Osteoblast (primary cell): ENCODE data around the gene IFIT1B. TPM values are rescaled to one million over a fixed set of nuclear protein-coding genes. Genes with fewer than 3 reads are reported as not detected.
A peak's percentile ranks its signal among the peaks of the same experiment; 100 is the strongest.

Source experiments
- DNase-seq: peaks from one replicate; pipeline ENCODE4 v3.0.0; 2011; ENCODE audit warnings: low spot score, mixed read lengths; ENCODE audit not compliant: insufficient read length; ENCODE audit errors: missing footprints
- H2AFZ ChIP-seq: 2 replicates; pipeline ENCODE4 v1.6.0; 2011; ENCODE audit warnings: mild to moderate bottlenecking, low read length
- H3K27ac ChIP-seq: 2 replicates; pipeline ENCODE4 v1.5.1; 2011; ENCODE audit warnings: mild to moderate bottlenecking, low read depth, low read length, moderate library complexity
- H3K27me3 ChIP-seq: 2 replicates; pipeline ENCODE4 v1.6.0; 2012; ENCODE audit warnings: mild to moderate bottlenecking, control low read depth, inconsistent platforms, low read length, moderate library complexity; ENCODE audit not compliant: insufficient read depth
- H3K36me3 ChIP-seq: 2 replicates; pipeline ENCODE4 v1.5.1; 2011; ENCODE audit warnings: mild to moderate bottlenecking, low read length, control low read depth, moderate library complexity; ENCODE audit not compliant: insufficient read depth
- H3K4me1 ChIP-seq: 2 replicates; pipeline ENCODE4 v1.5.1; 2011; ENCODE audit warnings: mild to moderate bottlenecking, low read length, control low read depth, moderate library complexity; ENCODE audit not compliant: insufficient read depth
- H3K4me2 ChIP-seq: 2 replicates; pipeline ENCODE4 v1.6.0; 2011; ENCODE audit warnings: mild to moderate bottlenecking, low read length; ENCODE audit not compliant: insufficient read depth
- H3K4me3 ChIP-seq: fragments of 200-600 bp; sonication (generic); 3 replicates; pipeline ENCODE4 v1.5.1; 2012; ENCODE audit warnings: mild to moderate bottlenecking, low read length, inconsistent platforms; ENCODE audit not compliant: insufficient read depth
- H3K79me2 ChIP-seq: 2 replicates; pipeline ENCODE4 v1.6.0; 2012; ENCODE audit warnings: mild to moderate bottlenecking, low read length, control low read depth, inconsistent platforms; ENCODE audit not compliant: insufficient read depth
- H3K9me3 ChIP-seq: 2 replicates; pipeline ENCODE4 v1.5.1; 2011; ENCODE audit warnings: low read depth, low read length, control low read depth
- H4K20me1 ChIP-seq: 2 replicates; pipeline ENCODE4 v1.6.0; 2012; ENCODE audit warnings: mild to moderate bottlenecking, low read length, control low read depth; ENCODE audit not compliant: insufficient read depth
- total RNA-seq: library from RNA; depleted of rRNA; stranded (reverse); fragments of >200 nt; gene quantifications from 2 replicates; pipeline ENCODE4 v1.2.3, GENCODE V29; 2012
- TF ChIP-seq, protein P1 (sequence below): IDR thresholded peaks from 2 replicates; pipeline ENCODE4 v1.5.1; 2011; ENCODE audit warnings: mild to moderate bottlenecking, low read depth, low read length, moderate library complexity; ENCODE audit errors: extremely low read depth

Gene IFIT1B
- total RNA-seq, 1 donor: not detected

DNA sequence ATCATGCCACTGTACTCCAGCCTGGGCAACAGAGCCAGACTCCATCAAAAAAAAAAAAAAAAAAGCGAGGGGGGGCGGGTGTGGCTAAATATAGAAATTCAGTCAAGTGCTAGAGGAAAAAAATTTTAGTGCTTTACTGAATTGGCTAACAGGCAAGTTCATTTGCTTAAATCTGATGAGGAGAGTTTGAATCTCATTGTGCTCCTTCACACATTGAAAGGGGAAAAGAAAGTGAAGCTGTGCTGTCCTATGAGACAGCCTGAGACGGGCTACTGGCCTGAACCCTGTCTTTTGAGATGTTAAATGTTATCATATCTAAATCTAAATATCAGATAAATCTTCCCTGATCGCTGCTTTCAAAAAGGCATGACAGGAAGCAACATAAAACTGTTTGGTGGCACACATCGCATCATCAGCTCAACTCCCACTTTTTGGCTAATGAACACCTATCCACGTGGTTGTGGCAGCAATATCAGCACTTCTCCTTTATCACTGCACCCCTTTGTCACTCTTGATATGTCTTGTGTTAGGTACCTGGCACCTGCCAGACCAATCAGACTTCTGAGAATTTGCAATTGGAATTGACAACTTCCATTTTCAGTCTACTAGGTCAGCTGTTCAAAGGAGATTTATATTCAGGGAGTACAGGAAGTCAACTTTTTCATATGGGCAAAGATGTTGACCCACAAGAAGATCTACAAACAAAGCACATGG, 14.0 kb upstream of the IFIT1B start:
- Histone ChIP-seq H3K9me3 (no peaks in the 10 kb centered on the region), H3K36me3 (no peaks in the 10 kb centered on the region), H2AFZ (no peak overlapping the region), H3K4me1 (peaks cover 11% of the 10 kb centered on the region), H3K4me3 (no peak overlapping the region), H3K27me3 (no peaks in the 10 kb centered on the region), H3K27ac (no peak overlapping the region), H4K20me1 (no peaks in the 10 kb centered on the region), H3K79me2 (no peaks in the 10 kb centered on the region), H3K4me2 (no peak overlapping the region)
- DNase-seq: no peak
- TF ChIP-seq, protein P1, sequence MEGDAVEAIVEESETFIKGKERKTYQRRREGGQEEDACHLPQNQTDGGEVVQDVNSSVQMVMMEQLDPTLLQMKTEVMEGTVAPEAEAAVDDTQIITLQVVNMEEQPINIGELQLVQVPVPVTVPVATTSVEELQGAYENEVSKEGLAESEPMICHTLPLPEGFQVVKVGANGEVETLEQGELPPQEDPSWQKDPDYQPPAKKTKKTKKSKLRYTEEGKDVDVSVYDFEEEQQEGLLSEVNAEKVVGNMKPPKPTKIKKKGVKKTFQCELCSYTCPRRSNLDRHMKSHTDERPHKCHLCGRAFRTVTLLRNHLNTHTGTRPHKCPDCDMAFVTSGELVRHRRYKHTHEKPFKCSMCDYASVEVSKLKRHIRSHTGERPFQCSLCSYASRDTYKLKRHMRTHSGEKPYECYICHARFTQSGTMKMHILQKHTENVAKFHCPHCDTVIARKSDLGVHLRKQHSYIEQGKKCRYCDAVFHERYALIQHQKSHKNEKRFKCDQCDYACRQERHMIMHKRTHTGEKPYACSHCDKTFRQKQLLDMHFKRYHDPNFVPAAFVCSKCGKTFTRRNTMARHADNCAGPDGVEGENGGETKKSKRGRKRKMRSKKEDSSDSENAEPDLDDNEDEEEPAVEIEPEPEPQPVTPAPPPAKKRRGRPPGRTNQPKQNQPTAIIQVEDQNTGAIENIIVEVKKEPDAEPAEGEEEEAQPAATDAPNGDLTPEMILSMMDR: no peak

DNA sequence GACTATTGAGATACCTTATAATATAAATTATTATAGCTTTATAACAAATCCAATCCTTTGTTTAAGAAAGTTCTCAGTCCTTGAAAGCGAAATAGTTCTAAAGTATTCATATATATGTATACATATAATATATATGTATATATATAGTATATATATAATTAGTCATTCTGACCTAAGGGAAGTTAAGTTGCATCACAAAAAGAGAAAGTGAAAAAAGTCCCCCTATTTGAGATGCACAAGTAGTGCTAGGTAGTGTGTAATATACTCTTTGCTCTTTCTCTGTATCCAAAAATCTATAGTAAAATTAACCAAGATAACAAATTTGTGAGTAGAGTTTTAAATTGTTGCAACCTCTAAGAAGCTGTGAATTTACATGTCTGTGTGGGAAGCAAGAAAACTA, 13.3 kb upstream of the IFIT1B start:
- H2AFZ ChIP-seq: no peak overlapping the region

DNA sequence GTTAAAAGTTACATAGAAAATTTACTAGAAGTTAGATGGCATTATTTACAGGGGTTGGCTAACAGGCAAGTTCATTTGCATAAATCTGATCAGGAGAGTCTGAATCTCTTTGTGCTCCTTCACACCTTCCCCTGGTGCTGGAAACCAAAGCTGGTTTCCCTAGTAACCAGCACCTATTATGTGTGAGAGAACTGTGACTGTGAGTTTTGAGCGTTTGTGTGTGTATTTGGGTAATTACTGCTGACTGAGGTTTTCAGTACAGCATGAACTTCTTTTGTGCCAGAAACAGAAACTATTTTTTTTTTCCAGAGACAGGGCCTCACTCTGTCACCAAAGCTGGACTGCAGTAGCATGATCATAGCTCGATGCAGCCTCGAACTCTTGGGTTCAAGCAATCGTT, 10.3 kb upstream of the IFIT1B start:
- TF ChIP-seq, protein P1: no peak
- peaks cover 19% of the 10 kb centered on the region for H3K4me1 ChIP-seq
- H3K4me3 ChIP-seq: no peak overlapping the region
- no peaks in the 10 kb centered on the region for H3K9me3 ChIP-seq
- no peak overlapping the region for H2AFZ ChIP-seq
- H3K79me2 ChIP-seq: no peaks in the 10 kb centered on the region
- no peak overlapping the region for H3K4me2 ChIP-seq
- no peak for DNase-seq
- no peak overlapping the region for H3K27ac ChIP-seq
- no peaks in the 10 kb centered on the region for H3K36me3 ChIP-seq
- H3K27me3 ChIP-seq: no peaks in the 10 kb centered on the region
- H4K20me1 ChIP-seq: no peaks in the 10 kb centered on the region

More for the DNA sequence above, 13.3 kb upstream of the IFIT1B start:
- DNase-seq: no peak
- H3K36me3 ChIP-seq: no peaks in the 10 kb centered on the region
- H3K27ac ChIP-seq: no peak overlapping the region
- H3K4me2 ChIP-seq: no peak overlapping the region
- no peak overlapping the region for H3K4me3 ChIP-seq
- no peaks in the 10 kb centered on the region for H3K79me2 ChIP-seq
- no peaks in the 10 kb centered on the region for H4K20me1 ChIP-seq
- H3K4me1 ChIP-seq: peaks cover 17% of the 10 kb centered on the region
- no peaks in the 10 kb centered on the region for H3K27me3 ChIP-seq
- TF ChIP-seq, protein P1: no peak
- H3K9me3 ChIP-seq: no peaks in the 10 kb centered on the region

DNA sequence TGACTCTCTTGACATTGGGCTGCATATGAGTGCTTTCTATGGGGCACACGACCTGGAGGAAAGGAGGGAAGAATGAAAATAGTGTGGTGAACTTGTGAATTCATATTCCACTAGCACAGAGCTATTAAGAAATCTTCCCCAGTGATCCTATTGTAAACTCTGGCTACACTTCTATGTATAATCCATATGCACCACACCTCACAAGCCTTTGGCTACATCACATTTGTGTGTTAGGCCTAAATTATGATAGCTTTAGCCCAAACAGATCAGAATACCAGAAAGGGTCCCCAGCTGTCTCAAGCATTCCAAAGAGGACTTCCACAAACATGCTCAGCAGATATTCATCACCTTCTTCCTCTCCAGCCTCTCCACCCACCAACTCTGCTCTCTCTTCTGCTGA, 9.7 kb upstream of the IFIT1B start:
- Histone ChIP-seq H3K79me2 (no peaks in the 10 kb centered on the region), H3K4me2 (no peak overlapping the region), H3K4me3 (no peak overlapping the region), H3K27ac (peak overlapping the region; percentile 70), H2AFZ (no peak overlapping the region), H3K4me1 (peaks cover 19% of the 10 kb centered on the region), H3K9me3 (no peaks in the 10 kb centered on the region), H3K36me3 (no peaks in the 10 kb centered on the region), H4K20me1 (no peaks in the 10 kb centered on the region), H3K27me3 (no peaks in the 10 kb centered on the region)
- TF ChIP-seq, protein P1: no peak
- DNase-seq: no peak
